Uterus (tissue), 4 donors: ENCODE measurements around the gene DPEP2NB. TPM values are rescaled to one million over a fixed set of nuclear protein-coding genes. Genes with fewer than 3 reads are reported as not detected.
A peak's percentile ranks its signal among the peaks of the same experiment; 100 is the strongest.

Source experiments
- DNase-seq, 2 donors: peaks; one replicate each; pipeline ENCODE4 v3.0.0-alpha.2; 2019 to 2020
- H3K27ac ChIP-seq, 2 donors: fragments of 200-600 bp; sonication (generic); 1 replicate in 1 of 2; 2 replicates in 1 of 2; pipeline ENCODE4 v1.5.1; 2016 to 2018
- H3K27me3 ChIP-seq, 2 donors: fragments of 200-600 bp; sonication (generic); one replicate each; pipeline ENCODE4 v1.5.1; 2018 to 2019; ENCODE audit warnings: control low read depth in 1 of 2
- H3K36me3 ChIP-seq, 2 donors: fragments of 200-600 bp; sonication (generic); one replicate each; pipeline ENCODE4 v1.5.1; 2019; ENCODE audit warnings: control low read depth in 1 of 2
- H3K4me1 ChIP-seq, 2 donors: fragments of 200-600 bp; sonication (generic); one replicate each; pipeline ENCODE4 v1.5.1; 2018 to 2019; ENCODE audit warnings: control low read depth in 1 of 2
- H3K4me3 ChIP-seq, 2 donors: fragments of 200-600 bp; sonication (generic); 1 replicate in 1 of 2; 2 replicates in 1 of 2; pipeline ENCODE4 v1.5.1; 2018 to 2019; ENCODE audit warnings: mild to moderate bottlenecking in 1 of 2
- H3K9me3 ChIP-seq, 2 donors: fragments of 200-600 bp; sonication (generic); one replicate each; pipeline ENCODE4 v1.5.1; 2019; ENCODE audit warnings: control low read depth in 1 of 2
- CTCF ChIP-seq, 4 experiments: fragments of 200-600 bp in 2 of 4; fragments of 450-650 bp in 2 of 4; sonication (generic) in 2 of 4; IDR thresholded peaks; one replicate each; pipeline ENCODE4 v1.5.1; 2016 to 2019; ENCODE audit warnings: antibody characterized with exemption in 4 of 4, mild to moderate bottlenecking in 2 of 4, moderate library complexity in 1 of 4
- POLR2A ChIP-seq, 2 donors: fragments of 450-650 bp; IDR thresholded peaks; one replicate each; pipeline ENCODE4 v1.6.1; 2016; ENCODE audit warnings: antibody characterized with exemption in 2 of 2, mild to moderate bottlenecking in 1 of 2, moderate library complexity in 1 of 2
- intact Hi-C: fragments of 100-400 bp; cut with DNase I; formaldehyde crosslinking; loops from one replicate; pipeline ENCODE4 v1.15.1; 2023; ENCODE audit warnings: low total_unique reads
- total RNA-seq, 4 donors: library from RNA; depleted of rRNA in 3 of 4; stranded (reverse); fragments of >200 nt in 3 of 4; gene quantifications; one replicate each; pipeline versions ENCODE4 v1.1.0 to v1.2.4, GENCODE V29; 2014 to 2023
- donor health status: DM: yes; HTN: yes; CAD: no.

DPEP2NB gene
- total RNA-seq, 4 donors from 2014 or later = not detected

- Histone ChIP-seq H3K27me3 (no peaks in the 10 kb centered on the region), H3K36me3 (no peaks in the 10 kb centered on the region), H3K27ac (no peak overlapping the region), H3K9me3 (no peaks in the 10 kb centered on the region), H3K4me1 (peaks cover 0 to 11% of the 10 kb centered on the region in 2 donors), H3K4me3 (no peak overlapping the region)
- TF ChIP-seq CTCF (IDR thresholded peaks at IDR 0.05) = no peak
- TF ChIP-seq POLR2A (IDR thresholded peaks at IDR 0.05) = no peak
- DNase-seq = no peak
- intact Hi-C loops = no loop called here
These were observed 25.7 kb downstream of the DPEP2NB start for GRCh38 chr16:67990018-67990386.

GRCh38 chr16:67989322-67990017 lies 26.2 kb downstream of the DPEP2NB start:
- H3K27me3 ChIP-seq = no peaks in the 10 kb centered on the region
- no peak overlapping the region for H3K27ac ChIP-seq
- DNase-seq = no peak
- intact Hi-C loops = no loop called here
- H3K9me3 ChIP-seq = no peaks in the 10 kb centered on the region
- no peak for TF ChIP-seq POLR2A (IDR thresholded peaks at IDR 0.05)
- no peaks in the 10 kb centered on the region for H3K36me3 ChIP-seq
- no peak overlapping the region for H3K4me3 ChIP-seq
- peaks cover 0 to 11% of the 10 kb centered on the region in 2 donors for H3K4me1 ChIP-seq

- H3K36me3 ChIP-seq = no peaks in the 10 kb centered on the region
- no peaks in the 10 kb centered on the region for H3K27me3 ChIP-seq
- intact Hi-C loops = no loop called here
- TF ChIP-seq POLR2A (IDR thresholded peaks at IDR 0.05) (no peak), CTCF (IDR thresholded peaks at IDR 0.05) (no peak)
- no peak overlapping the region for H3K4me3 ChIP-seq
- DNase-seq = no peak
- no peaks in the 10 kb centered on the region for H3K9me3 ChIP-seq
- H3K4me1 ChIP-seq = peaks cover 0 to 10% of the 10 kb centered on the region in 2 donors
- no peak overlapping the region for H3K27ac ChIP-seq
These were observed 27.0 kb downstream of the DPEP2NB start for GRCh38 chr16:67988675-67989074.

GRCh38 chr16:67987460-67988160 lies 28.1 kb downstream of the DPEP2NB start:
- Histone ChIP-seq H3K27ac (peak overlapping the region; percentile 28 to 52), H3K27me3 (no peaks in the 10 kb centered on the region), H3K4me3 (no peak overlapping the region), H3K4me1 (no peaks in the 10 kb centered on the region), H3K9me3 (no peaks in the 10 kb centered on the region), H3K36me3 (no peaks in the 10 kb centered on the region)
- intact Hi-C loops = no loop called here
- no peak for TF ChIP-seq POLR2A (IDR thresholded peaks at IDR 0.05)
- TF ChIP-seq CTCF (IDR thresholded peaks at IDR 0.05) = no peak
- peak in 1 of 2 donors; percentile 33 for DNase-seq

- DNase-seq = no peak
- no peak overlapping the region for H3K4me3 ChIP-seq
- H3K27me3 ChIP-seq = no peaks in the 10 kb centered on the region
- H3K9me3 ChIP-seq = no peaks in the 10 kb centered on the region
- no peaks in the 10 kb centered on the region for H3K4me1 ChIP-seq
- no peaks in the 10 kb centered on the region for H3K36me3 ChIP-seq
- intact Hi-C loops = no loop called here
- TF ChIP-seq CTCF (IDR thresholded peaks at IDR 0.05) = no peak
- no peak for TF ChIP-seq POLR2A (IDR thresholded peaks at IDR 0.05)
- peak overlapping the region; percentile 28 to 52 for H3K27ac ChIP-seq
These were observed 28.8 kb downstream of the DPEP2NB start for GRCh38 chr16:67986949-67987348.
